ENCODE results near the gene GZMB.
"Not testable (repeated sequence)": the region's sequence is repeated elsewhere in the genome, so short reads cannot be mapped to it uniquely, and the experiment has no call there.

Gene GZMB

DNA sequence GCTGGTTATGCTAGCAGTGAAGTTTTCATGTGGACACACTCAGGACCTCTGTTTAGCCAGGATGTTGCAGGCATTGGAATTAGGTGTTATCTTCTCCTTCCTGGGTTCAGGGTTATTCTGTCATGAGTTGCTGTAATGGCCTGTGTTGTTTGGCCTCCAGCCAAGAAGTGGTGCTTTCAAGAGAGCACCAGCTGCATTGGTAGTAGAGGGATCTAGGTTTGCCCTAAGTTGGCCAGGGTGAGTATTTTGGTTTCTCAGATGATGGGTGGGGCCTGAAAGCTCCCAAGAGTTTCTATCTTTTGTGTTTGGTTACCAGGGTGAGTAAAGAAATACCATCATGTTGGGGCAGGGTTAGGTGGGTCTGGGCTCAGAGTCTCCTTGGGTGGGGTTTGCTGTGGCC, 21.8 kb downstream of the GZMB start:
- Mint-ChIP-seq H3K36me3 (no peaks in the 10 kb centered on the region), H3K4me1 (peaks cover 46% of the 10 kb centered on the region), H3K27me3 (peaks cover 4% of the 10 kb centered on the region), H3K9me3 (no peaks in the 10 kb centered on the region), H3K27ac (no peak overlapping the region), H3K4me3 (no peak overlapping the region)
- no peak for DNase-seq
- CTCF ChIA-PET: interaction anchor here (0.6 to 2.4 kb wide), 2 partner anchors 67 to 680 kb away, joined by 3 to 6 read pairs; no protein-coding TSS in a partner anchor

- Mint-ChIP-seq H3K9me3 (no peaks in the 10 kb centered on the region), H3K27me3 (peaks cover 9% of the 10 kb centered on the region), H3K27ac (no peak within 1 kb of the TSS), H3K4me1 (peaks cover 66% of the 10 kb centered on the region), H3K4me3 (no peak within 1 kb of the TSS), H3K36me3 (no peaks in the 10 kb centered on the region)
- no peak for DNase-seq
- CTCF ChIA-PET: interaction anchor here (1.0 to 3.7 kb wide), 6 partner anchors 24 to 128 kb away, joined by 3 to 15 read pairs (median 6); partner anchors contain the start of gene GZMB
Observed at GRCh38 chr14:24609655-24610344, 24.2 kb downstream of the GZMB start, which contains the start of gene GZMH. TSS of gene GZMH (minus strand) at chr14:24609685. CDS start at chr14:24609613, 72 bp downstream.

DNA sequence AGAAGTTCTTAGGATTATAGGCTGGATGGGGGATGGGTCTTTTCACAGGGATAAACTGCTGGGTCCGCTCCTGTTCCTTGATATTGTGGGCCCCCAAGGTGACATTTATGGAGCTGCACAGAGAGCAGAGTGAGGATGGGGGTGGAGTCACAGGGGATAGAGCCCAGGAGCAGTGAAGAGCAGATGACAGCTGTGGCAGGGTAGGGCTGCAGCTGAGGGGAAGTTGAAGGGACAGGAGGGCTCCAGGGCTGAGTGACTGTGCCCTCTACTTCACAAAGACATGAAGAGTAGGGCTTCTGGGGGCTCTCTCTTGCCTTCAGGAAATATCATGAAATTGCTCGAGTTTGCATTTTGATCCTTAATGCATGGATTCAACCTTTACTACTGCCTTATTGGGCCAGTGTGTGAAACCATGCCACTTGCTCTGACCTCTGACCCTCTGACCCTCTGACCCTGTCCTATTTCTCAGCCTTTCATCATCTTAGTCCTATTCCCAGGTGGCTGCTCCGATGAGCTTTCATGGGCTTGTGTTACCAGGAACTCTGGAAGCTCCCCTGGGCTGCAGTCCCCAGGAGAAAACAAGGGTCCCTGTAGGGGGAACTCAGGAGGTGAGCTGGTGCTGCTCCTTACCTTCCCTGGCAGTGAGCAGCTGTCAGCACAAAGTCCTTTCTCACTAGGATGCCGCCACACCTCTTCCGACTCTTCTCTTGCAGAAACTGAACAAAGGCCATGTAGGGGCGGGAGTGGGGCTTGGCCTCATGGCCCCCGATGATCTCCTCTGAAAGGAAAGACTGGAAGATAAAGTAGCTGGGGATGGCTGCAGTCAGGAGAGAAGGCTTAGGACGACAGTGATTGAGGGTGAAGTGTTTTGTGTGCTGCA, 26.1 kb downstream of the GZMB start:
- Mint-ChIP-seq H3K9me3 (no peaks in the 10 kb centered on the region), H3K4me3 (no peak overlapping the region), H3K4me1 (peaks cover 60% of the 10 kb centered on the region), H3K36me3 (no peaks in the 10 kb centered on the region), H3K27ac (peak overlapping the region; percentile 40), H3K27me3 (peaks cover 9% of the 10 kb centered on the region)
- CTCF ChIA-PET: interaction anchor here (1.1 to 4.1 kb wide), 7 partner anchors 9 to 108 kb away, joined by 3 to 54 read pairs (median 4); partner anchors contain the start of gene GZMB
- DNase-seq: no peak

- peaks cover 53% of the 10 kb centered on the region for H3K4me1 Mint-ChIP-seq
Observed at GRCh38 chr14:24607081-24607480, 26.9 kb downstream of the GZMB start.

DNA sequence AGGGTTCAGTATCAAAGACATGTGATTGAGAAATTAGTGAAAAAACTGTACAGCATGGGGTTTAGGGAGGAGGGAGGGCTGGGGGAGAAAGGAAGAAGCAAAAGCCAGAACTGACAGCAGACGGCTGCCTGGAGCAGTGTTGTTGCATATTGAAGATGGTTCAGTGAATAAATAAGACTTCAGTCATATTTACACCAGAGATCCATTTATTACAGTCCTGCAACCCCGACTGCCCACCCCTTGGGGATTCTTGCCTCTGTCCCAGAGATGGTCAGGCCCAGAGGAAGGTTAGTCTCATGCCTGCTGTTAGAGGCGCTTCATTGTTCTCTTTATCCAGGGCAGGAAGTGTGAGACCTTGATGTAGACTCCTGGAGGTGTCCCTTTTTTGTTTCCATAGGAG, 27.7 kb downstream of the GZMB start:
- CTCF ChIA-PET: interaction anchor here (0.6 to 4.1 kb wide), 19 partner anchors 10 to 175 kb away, joined by 3 to 54 read pairs (median 6); partner anchors contain the start of gene GZMB
- H3K36me3 Mint-ChIP-seq: no peaks in the 10 kb centered on the region
- no peaks in the 10 kb centered on the region for H3K9me3 Mint-ChIP-seq
- H3K4me1 Mint-ChIP-seq: peaks cover 49% of the 10 kb centered on the region
- DNase-seq: no peak
- H3K27ac Mint-ChIP-seq: peak overlapping the region; percentile 82
- peaks cover 9% of the 10 kb centered on the region for H3K27me3 Mint-ChIP-seq
- no peak overlapping the region for H3K4me3 Mint-ChIP-seq

More at GRCh38 chr14:24607081-24607480, 26.9 kb downstream of the GZMB start:
- Mint-ChIP-seq H3K27me3 (peaks cover 11% of the 10 kb centered on the region), H3K4me3 (no peak overlapping the region), H3K36me3 (no peaks in the 10 kb centered on the region), H3K27ac (peak overlapping the region; percentile 82), H3K9me3 (no peaks in the 10 kb centered on the region)
- CTCF ChIA-PET: interaction anchor here (0.6 to 4.1 kb wide), 5 partner anchors 10 to 72 kb away, joined by 3 to 54 read pairs (median 15); partner anchors contain the start of gene GZMB
- no peak for DNase-seq

DNA sequence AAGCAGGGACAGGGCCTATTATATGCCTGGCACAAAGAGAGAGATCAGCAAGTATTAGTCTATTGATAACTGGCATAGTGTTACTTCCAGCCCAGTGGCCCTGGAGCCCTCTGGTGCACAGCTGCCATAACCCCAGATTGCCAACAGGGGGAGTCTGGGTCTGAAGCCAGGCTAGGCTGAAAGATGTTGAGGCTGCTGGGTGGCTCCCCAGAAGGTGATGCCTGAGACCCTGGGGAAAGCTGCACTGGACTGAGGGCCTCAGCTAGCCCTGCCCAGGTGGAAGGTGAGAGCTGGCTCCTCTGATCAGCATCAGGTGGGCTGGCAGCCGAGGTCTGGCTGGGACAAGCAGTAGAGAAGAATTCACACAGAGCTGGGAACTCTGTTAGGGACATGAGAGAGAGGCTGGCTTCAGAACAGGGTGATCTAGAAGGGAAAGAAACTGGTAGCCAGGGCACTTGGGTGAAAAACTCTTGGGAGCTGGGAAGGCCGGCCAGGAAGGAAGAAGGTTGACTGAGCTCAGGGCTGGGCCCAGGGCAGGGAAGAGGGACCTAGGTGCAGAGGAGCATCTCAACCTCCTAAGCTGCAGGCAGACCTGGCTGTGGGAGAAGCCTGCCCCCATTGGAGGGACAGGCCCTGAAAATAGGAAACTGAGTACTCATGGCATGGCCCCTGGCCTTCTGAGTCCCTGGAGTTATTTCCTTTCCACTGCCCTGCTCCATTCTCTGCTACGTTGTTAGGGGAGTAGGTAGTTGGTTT, 28.4 kb downstream of the GZMB start:
- Mint-ChIP-seq H3K9me3 (no peaks in the 10 kb centered on the region), H3K27me3 (peaks cover 9% of the 10 kb centered on the region), H3K36me3 (no peaks in the 10 kb centered on the region), H3K27ac (peak overlapping the region; percentile 73), H3K4me1 (peaks cover 49% of the 10 kb centered on the region), H3K4me3 (peak overlapping the region; percentile 32)
- DNase-seq: peak; percentile 79
- CTCF ChIA-PET: interaction anchor here (0.5 to 4.1 kb wide), 26 partner anchors 8 to 272 kb away, joined by 3 to 54 read pairs (median 5); partner anchors contain the start of gene GZMB

DNA sequence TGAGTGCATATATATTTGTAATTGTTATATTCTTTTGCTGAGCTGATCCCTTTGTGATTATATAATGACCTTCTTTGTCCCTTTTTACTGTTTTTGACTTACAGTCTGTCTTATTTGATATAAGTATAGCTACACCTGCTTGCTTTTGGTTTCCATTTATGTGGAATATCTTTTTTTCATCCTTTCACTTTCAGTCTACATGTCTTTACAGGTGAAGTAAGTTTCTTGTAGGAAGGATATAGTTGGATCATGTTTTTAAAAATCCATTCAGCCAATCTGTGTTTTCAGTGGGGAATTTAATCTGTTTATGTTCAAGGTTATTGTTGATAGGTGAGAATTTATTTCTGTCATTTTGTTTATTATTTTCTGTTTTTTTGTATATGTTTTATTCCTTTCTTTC, 36.6 kb downstream of the GZMB start:
- peaks cover 30% of the 10 kb centered on the region for H3K9me3 Mint-ChIP-seq
- peaks cover 9% of the 10 kb centered on the region for H3K4me1 Mint-ChIP-seq
- H3K4me3 Mint-ChIP-seq: no peak overlapping the region
- CTCF ChIA-PET: no interaction called here
- no peak for DNase-seq
- peaks cover 22% of the 10 kb centered on the region for H3K27me3 Mint-ChIP-seq
- H3K36me3 Mint-ChIP-seq: peaks cover 10% of the 10 kb centered on the region
- no peak overlapping the region for H3K27ac Mint-ChIP-seq

GRCh38 chr14:24595073-24595808, 38.7 kb downstream of the GZMB start:
- Mint-ChIP-seq H3K27me3 (peaks cover 20% of the 10 kb centered on the region), H3K4me3 (no peak overlapping the region), H3K4me1 (peaks cover 9% of the 10 kb centered on the region), H3K36me3 (peaks cover 10% of the 10 kb centered on the region), H3K9me3 (peaks cover 30% of the 10 kb centered on the region), H3K27ac (no peak overlapping the region)
- no peak for DNase-seq
- CTCF ChIA-PET: interaction anchor here (0.7 kb wide), 2 partner anchors 10 to 84 kb away, joined by 3 to 4 read pairs; no protein-coding TSS in a partner anchor

DNA sequence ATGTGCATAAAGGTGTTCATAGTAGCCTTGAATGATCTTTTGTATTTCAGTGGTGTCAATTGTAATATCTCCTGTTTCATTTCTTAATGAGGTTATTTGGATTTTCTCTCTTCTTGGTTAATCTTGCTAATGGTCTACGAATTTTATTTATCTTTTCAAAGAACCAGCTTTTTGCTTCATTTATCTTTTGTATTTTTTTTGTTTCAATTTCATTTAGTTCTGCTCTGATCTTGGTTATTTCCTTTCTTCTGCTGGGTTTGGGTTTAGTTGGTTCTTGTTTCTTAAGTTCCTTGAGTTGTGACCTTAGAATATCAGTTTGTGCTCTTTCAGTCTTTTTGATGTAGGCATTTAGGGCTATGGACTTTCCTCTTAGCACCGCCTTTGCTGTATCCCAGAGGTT, 43.0 kb downstream of the GZMB start:
- CTCF ChIA-PET: interaction anchor here (0.9 kb wide), 1 partner anchor 15 kb away, joined by 4 read pairs; no protein-coding TSS in a partner anchor
- not testable (repeated sequence) for H3K36me3 Mint-ChIP-seq, DNase-seq, H3K4me3 Mint-ChIP-seq, H3K4me1 Mint-ChIP-seq, H3K27ac Mint-ChIP-seq
- Mint-ChIP-seq H3K9me3 (peaks cover 13% of the 10 kb centered on the region), H3K27me3 (peaks cover 20% of the 10 kb centered on the region)

GRCh38 chr14:24584402-24584801, 49.6 kb downstream of the GZMB start:
- CTCF ChIA-PET, H3K4me3 Mint-ChIP-seq, H3K9me3 Mint-ChIP-seq: not testable (repeated sequence)

More at GRCh38 chr14:24584402-24584801, 49.6 kb downstream of the GZMB start:
- H3K36me3 Mint-ChIP-seq, H3K27me3 Mint-ChIP-seq, H3K27ac Mint-ChIP-seq, H3K4me1 Mint-ChIP-seq, DNase-seq: not testable (repeated sequence)
